SK-N-SH treated with all-trans-retinoic acid at 6 μM for 48 hours (cell line): ENCODE results near the gene ATXN7.

Experiments
- PATZ1 ChIP-seq: fragments of 250-450 bp; sonication (Bioruptor Pico); IDR thresholded peaks from 2 replicates; pipeline ENCODE4 v1.8.0; 2020; ENCODE audit warnings: mild to moderate bottlenecking, moderate library complexity, borderline replicate concordance
- PPARA ChIP-seq: fragments of 250-450 bp; sonication (Bioruptor Pico); IDR thresholded peaks from 2 replicates; pipeline ENCODE4 v1.5.0; 2020; ENCODE audit warnings: mild to moderate bottlenecking, borderline replicate concordance
- ZFP3 ChIP-seq: fragments of 250-450 bp; sonication (Bioruptor Pico); IDR thresholded peaks from 2 replicates; pipeline ENCODE4 v1.5.0; 2020; ENCODE audit warnings: mild to moderate bottlenecking, moderate library complexity
- ZFP30 ChIP-seq: fragments of 450-650 bp; formaldehyde crosslinking; IDR thresholded peaks from 2 replicates; pipeline ENCODE4 v1.5.0; 2022; ENCODE audit warnings: mild to moderate bottlenecking, moderate library complexity

GRCh38 chr3:64008017-64008416 is 144.3 kb downstream of the ATXN7 start:
- TF ChIP-seq ZFP3 (CRISPR knock-in tag) (no peak), PPARA (CRISPR knock-in tag) (no peak), ZFP30 (CRISPR knock-in tag) (no peak), PATZ1 (CRISPR knock-in tag) (no peak)
